GM21619 (cell line): ENCODE results near the gene ST6GALNAC5.
"Not testable (repeated sequence)": the region's sequence is repeated elsewhere in the genome, so short reads cannot be mapped to it uniquely, and the experiment has no call there.

Source experiments
- ATAC-seq: cut with Tn5 transposase; IDR thresholded peaks from one replicate; pipeline ENCODE4 v1.9.1; 2021; ENCODE audit not compliant: unreplicated experiment

ST6GALNAC5 gene

DNA sequence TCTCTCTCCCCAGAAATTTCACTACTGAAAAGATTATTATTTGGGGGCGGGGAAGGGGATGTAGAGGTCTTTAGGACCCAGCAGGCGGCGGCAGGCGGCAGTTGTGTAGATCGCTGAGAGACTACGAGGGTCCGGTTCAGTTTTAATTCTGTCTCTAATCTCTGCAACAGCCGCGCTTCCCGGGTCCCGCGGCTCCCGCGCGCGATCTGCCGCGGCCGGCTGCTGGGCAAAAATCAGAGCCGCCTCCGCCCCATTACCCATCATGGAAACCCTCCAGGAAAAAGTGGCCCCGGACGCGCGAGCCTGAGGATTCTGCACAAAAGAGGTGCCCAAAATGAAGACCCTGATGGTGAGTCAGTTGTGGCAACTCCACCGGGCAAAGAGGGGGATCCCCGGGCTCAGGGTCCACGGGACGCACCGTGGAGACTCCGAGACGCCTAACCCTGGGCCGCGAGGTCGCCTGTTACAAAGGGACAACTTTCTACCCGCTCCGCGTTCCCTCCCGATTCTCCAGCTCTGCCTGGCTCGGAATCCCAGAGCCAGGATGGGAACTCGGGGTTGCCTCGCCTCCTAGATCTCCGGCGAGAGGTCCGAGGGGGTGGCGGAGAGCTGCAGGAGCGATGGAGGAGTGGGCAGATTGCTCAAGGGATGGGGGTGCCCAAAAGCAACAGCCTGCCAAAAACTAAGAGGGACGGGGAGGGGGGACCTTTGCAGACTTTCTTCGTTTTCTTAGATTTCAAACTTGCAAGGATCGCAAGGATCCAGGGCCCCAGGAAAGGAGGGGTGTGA lies at the start of gene ST6GALNAC5:
Gene ST6GALNAC5, plus strand, starts transcription at position 139 of the 789 bp plus-strand sequence.
- no peak for ATAC-seq

DNA sequence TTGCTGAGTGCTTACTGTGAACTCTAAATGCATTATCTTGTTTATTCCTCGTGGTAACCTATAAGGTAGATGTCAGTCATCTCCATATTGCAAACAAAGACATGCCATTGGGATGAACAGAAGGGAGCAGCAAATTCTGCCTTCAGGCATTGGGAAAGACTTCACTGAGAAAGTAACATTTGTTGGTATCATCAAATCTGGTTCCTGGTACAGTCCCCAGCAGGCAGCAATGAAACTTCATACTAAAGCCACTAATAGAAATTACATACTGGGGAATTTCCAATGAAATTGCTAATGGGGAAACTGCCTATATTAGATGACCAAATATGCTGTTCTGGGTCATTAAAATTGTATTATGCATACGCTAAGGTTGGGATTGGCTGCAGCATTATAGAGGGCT lies 47.3 kb upstream of the ST6GALNAC5 start:
- no peak for ATAC-seq

DNA sequence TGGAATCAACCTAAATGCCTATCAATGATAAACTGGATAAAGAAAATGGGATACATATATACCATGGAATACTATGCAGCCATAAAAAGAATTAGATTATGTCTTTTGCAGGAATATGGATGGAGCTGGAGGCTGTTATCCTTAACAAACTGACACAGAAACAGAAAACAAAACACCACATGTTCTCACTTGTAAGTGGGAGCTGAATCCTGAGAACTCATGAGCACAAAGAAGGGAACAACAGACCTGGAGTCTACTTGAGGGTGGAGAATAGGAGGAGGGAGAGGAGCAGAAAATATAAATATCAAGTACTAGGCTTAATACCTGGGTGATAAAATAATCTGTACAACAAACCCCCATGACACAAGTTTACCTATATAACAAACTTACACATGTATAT lies 44.3 kb upstream of the ST6GALNAC5 start:
- ATAC-seq: not testable (repeated sequence)

DNA sequence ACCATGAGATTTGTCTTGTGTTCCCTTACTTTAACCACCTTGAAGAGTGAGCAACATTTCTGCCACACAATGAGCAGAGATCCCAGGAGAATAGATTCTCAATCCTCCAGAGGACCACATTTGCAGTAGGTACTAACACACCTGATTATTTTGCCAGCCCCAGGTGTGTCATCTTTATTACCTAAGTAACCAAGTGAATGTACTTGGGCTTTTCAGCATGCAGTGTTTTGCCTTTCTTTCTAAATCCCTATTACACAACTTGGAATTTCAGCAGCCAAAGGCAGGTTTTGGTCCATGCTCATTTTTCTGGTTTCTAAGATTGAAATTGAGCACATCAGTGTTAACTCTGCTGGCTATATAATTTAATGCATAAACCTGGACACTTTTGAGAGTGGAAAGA lies 43.2 kb upstream of the ST6GALNAC5 start:
- ATAC-seq: no peak

DNA sequence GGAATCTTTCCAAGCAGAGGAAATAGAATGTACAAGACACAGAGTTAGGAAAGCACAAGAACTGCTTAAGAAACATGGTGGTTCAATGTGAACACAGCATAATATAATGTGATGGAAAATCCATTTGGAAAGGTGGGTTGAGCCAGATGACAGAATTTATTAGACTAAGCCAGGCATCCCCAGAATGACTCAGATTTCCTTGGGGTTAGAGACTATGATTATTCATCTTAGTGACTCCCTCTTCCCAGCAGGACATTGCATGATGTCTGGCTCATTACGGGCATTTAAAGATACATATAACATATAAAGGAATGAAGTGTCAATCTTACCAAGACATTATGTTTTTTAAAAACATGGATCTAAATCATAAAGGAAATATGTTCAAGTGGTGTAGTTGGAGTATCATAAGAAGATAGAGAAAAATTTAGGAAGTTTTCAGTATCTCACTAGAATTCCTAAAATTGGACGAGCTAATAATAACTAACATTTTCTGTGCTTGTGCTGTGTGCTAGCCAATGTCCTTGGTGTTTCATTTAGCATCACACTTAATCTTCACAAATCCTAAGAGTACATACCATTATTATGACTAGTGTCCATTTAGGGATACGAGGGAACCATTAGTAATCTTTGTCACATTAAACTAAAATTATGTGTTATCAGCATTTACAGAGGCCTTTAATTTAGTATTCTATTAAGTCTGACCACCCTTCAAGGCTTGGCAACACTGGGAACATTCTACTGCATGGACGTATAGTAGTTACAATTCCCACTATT lies 41.0 kb upstream of the ST6GALNAC5 start:
- no peak for ATAC-seq

DNA sequence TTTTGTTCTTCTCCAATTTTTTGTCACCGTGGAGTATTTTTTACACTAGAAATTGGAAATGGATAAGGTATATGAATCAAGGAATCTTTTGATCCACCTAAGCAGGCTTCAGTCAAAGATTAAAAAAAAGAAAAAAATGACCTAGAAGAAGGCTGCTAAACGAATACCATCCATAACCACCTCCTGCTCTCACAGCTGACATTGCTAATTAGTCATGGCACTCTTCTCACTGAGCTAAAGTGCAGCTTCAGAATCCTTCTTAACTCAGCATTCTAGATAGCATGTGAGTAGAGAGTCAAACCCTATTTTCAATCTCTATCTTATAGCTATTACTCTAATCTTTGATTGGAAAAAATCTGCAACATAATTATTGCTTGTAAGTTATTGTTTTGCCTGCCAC lies 40.2 kb upstream of the ST6GALNAC5 start:
- ATAC-seq: no peak

DNA sequence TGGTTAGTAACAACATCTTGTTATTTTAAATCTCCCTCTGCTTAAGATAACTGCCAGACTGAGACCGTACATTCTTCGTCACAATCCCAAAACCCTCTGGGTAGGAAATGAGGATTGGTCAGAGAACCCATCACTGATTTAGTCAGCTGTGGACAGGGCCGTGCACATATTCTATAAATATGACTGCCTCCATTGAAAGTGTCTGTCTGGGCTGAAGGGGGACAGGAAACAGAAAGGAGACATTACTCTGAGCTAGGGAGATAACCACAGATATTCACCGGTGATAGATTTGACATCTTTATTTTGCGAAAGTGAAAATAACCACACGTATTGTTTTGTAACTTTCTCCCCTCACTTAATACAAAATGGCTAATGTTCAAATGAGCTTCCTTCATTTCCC lies 36.9 kb upstream of the ST6GALNAC5 start:
- ATAC-seq: peak; percentile 73

DNA sequence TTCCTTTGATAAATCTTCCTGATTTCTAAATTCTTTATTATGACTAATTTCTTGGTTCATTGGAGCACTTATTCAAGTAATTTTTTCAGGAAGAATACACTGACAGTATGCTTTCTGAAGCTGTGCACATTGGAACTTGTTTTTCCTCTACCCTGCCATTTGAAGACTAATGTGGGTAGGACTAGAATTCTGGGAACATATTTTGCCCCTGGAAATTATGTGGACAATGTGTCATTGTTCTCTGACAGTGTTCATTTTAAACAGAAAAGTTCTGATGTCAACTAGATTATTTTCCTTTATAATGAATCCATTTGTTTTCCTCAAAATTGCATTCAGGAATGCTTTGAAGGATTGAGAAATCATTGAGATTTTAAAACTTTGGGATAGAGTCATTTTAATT lies 34.8 kb upstream of the ST6GALNAC5 start:
- no peak for ATAC-seq

DNA sequence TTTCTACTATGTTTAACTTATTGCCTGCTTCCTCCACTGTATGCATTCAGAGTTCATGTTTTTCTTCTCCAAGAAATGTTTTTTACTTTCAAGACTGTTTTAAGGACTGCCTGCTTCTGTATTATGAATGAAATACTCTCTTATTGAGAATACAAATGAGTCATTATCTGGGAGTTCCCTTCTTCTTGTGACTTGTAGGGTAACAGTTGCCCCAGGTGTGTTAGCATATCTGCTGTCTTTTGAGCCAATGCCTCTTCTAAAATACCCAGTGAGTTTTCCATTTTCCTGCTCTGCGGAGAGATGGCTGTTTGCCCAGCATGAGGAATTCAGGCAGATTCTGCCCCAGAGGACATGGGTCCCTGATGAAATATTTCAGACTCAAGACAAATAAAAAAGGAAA lies 34.1 kb upstream of the ST6GALNAC5 start:
- ATAC-seq: no peak

DNA sequence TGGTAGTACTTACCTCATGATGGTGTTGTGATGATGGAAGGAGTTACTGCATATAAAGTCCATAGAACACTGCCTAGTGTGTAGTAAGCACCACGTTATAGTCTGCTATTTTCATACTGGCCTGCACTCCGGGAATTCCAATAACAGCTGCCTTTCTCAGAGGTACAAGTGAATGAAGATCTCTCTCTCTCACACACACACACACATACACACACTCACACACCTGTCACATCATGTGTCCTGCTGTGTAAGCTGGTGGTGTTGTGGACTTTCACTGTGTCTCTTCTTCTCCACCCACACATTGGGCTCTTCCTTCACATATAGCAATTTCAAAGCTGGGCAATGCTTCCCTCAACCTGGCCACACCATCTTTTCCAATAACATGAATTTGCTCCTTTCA lies 33.4 kb upstream of the ST6GALNAC5 start:
- ATAC-seq: no peak

DNA sequence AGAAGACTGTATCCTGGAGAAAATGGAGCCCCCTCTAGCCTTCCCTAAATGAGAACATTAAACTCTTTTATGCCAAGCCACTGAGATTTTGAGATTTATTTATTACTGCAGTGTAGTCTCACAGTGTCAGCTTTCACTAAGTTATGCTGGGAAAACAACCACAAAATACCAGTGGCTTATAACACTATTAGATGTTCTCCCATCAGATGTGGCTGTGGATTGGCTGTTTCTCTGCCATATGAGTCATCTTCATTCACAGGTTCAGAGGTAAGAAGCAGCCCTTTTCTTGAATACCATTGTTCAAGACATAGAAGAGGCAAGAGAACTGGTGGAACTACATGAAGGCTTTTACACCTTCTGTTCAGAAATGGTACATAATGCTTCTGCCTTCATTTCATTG lies 32.1 kb upstream of the ST6GALNAC5 start:
- no peak for ATAC-seq

DNA sequence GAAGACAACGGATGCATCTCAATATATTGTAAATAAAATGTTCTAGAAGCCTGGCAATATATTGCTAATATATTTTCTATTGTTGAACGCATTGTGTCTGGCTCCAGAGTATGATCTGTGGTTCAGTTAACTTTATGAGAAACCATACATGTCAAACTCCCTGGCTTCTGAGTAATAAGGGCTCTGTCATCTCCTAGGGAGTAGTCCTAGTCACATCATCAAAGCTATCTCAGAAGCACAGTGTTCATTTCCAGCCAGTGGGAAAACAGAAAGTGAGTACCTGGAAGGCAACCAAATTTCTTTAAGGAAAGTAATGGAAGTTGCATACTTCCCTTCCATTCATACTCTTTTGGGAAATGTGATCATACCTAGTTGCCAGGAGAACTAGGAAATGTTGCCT lies 27.0 kb upstream of the ST6GALNAC5 start:
- no peak for ATAC-seq

DNA sequence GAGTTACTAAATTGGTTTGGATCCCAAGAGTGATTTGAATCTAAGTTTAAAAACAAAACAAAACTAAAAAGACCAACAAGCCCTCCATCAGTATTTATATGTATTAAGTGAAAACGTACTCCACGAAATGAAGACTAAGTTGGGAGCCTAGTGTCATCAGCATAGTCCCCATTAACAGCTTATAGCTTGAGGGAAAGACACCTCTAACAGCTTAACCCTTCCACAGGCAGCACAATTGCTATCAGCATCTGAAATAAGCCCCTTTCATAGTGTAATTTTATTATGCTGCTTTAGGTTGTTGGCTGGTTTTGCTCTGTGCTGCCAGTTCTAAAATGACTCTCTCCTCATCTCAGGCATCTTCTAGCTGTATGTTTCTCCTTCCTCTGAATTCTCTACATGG lies 25.8 kb upstream of the ST6GALNAC5 start:
- ATAC-seq: no peak

DNA sequence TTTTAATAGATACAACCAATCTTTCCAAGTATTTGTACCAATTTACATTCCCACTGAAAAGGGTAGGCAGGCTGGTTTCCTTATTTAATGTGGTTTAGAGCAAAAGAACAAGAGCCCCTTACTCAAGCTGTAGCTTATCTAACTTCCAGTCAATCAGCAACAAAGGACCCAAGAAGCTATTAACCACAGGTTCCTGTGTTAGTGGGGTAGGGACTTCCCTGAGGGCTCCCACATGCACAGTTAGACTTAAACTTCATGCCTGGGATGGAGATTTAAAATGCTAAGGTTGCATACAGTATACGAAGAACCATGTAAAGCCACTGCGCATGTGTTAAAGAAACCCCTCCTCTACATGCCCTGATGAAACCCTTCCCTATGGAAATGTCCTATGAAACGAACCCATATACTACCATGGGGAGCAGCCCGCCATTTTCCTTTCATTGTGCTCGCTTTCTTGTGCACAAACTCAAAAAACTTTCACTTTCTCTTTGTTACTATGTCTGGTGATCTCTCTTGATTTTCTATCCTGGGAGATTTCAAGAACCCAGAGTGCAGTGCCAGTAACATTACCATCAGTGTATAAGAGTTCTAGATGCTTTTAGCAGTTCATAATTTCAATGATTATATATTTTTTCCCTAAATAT lies 23.3 kb upstream of the ST6GALNAC5 start:
- no peak for ATAC-seq

DNA sequence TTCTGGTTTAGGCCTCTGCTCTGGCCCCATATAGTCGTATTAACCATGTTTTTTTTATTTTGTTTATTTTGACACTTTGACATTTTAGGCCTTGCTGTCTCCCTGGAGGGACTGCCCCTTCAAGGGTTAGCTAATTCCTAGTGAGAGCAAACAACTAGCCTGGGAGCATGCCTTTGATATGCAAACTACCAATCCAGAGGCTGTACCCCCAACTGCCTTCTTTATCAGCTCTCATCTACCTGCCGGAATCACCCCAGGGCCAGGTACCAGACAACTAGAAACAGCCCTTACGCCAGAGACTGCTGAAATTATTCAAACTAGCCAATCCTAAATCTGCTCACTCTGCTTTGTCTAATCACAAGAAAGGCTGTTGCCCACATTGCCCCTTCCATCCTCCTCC lies 13.0 kb upstream of the ST6GALNAC5 start:
- ATAC-seq: no peak

DNA sequence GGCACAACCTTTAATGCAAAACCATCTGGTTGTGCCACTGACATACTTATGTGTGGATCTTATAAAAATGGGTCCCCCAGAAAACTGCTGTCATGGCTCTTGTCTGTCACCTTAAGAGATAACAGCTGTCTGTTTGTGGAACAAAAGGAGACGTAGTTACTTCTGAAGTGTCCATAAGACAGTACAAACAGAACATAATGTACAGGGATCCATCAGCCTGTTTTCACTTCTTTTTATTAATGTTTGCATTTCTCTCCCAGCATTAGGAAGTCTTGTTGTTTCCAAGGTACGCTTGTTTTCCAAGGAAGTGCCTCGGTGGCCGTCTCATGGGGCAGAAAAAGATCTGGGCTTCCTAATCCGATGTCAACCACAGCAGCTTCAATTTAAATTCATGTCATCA lies 11.2 kb upstream of the ST6GALNAC5 start:
- no peak for ATAC-seq

DNA sequence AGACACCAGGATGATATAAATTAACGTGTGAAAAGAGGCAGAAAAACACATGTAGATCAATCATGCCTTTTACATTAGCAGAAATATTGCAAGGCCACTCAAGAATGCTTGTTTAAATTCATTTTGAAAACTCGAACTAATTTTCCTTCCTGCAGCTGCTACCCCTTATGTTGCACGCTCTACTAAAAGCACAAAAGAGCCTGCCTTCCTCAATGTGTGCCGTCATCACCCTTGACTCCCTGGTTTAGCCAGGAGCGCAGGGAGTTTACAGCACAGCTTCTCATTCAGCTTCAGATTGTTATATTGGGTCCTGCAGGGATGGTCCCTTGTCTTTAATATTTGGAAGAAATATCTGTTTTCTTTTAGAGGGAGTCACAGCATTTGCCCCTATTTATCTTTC lies 10.1 kb upstream of the ST6GALNAC5 start:
- ATAC-seq: no peak

DNA sequence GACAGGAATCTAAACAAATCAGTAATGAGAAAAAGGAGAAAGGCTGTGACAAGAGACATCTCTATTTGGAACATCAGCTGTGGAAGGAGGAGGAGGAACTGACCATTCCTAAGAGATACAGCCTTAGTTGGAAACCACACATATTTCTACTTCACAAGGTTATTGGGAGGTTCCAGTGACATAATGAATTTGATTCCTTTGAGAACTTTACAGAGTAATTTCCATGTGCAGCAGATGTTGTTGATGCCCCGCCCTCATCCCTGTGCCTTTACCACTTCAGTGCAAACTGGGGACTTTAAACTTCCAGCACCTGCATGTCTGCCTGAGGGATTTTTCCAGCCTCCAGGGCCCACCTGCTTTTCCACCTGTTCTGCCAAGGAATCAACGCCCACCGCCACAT lies 9.3 kb upstream of the ST6GALNAC5 start:
- no peak for ATAC-seq

DNA sequence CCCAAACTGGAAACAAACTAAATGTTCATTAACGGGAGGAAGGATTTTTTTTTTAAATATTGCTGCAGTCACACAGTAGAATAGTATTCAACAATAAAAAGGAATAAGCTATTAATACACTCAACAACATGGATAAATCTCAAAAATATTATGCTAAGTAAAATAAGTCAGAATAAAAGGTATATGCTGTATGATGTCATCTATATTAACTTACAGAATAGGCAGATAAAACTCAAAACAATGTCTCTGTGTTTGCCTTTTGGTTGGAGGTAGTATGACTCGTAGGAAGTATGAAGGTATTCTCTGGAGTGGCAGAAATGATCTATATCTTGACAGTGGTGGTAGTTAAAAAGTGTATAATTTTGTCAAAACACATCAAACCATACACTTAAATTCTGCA lies 6.1 kb upstream of the ST6GALNAC5 start:
- ATAC-seq: no peak

DNA sequence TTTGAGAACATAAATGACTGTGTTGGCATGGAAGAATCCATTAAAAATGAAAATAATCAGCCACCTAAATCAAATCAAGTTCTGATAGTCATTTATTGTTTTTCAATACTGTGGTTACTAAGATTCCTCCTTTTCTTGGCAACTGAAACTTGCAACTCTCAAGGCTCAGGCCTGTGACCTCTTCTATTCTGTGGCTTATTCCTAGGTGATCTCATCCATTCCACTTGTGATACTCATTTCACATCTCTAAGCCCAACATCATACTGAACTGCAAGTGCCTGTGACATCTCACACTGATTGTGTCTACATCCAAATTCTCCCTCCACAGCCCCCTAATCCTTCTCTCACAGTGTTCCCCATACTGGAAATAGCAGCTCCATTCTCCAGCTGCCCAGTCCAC lies 4.8 kb upstream of the ST6GALNAC5 start:
- ATAC-seq: no peak

DNA sequence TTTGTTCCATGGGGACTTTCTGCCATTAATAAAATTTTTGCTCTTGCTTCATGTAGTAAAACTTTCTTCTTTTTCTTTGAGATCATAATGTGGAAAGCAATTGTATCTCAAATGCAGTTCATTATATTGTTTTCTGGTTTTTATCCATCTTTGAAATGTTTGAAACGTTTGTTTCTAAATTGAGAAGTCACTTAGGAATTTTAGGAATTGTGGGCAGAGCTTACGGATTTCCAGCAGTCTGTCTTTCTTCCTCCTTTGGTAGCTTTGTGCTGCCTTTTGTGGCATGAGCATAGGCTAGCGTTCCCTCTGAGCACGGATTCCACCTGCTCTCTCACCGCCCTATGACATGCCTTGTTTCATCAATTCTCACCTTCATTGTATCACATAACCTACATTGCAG lies 2.9 kb upstream of the ST6GALNAC5 start:
- ATAC-seq: no peak

DNA sequence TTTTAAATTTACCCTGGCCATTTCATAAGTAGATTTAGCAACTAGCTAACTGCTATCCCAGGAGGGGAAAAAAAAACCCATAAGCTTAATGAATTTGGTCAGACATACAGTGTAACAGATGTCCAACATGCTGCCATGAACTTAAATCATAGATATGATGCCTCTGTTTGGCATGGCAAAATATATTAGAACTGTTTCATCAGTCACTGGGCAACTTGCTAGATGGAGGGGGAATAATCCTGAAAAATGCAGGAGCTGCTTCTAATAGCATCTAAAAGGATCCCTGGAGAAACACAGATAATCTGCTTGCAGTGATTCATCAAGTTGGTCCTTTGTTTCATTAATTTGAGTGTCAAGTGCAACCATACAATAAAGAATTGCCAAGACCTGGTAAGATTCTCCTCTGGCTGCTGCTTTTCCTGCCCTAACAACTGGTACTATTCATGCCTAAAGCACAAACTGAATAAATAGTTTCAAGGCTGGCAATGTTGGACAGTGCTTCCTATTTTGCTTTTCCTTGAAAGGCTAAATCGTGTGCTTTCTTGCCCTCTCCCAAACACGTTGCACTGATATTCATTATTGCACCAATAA lies 1.5 kb upstream of the ST6GALNAC5 start:
- no peak for ATAC-seq
